CD4-positive, alpha-beta T cell treated with Interleukin-12 subunit alpha and Interleukin-12 subunit beta, for 1 hour (primary cell): ENCODE data around the gene H19.

Experiments used
- DNase-seq: peaks from one replicate; pipeline ENCODE4 v3.0.0-alpha.2; 2020

Gene H19

GRCh38 chr11:1982873-1983600, 14.6 kb downstream of the H19 start:
- DNase-seq: no peak

DNA sequence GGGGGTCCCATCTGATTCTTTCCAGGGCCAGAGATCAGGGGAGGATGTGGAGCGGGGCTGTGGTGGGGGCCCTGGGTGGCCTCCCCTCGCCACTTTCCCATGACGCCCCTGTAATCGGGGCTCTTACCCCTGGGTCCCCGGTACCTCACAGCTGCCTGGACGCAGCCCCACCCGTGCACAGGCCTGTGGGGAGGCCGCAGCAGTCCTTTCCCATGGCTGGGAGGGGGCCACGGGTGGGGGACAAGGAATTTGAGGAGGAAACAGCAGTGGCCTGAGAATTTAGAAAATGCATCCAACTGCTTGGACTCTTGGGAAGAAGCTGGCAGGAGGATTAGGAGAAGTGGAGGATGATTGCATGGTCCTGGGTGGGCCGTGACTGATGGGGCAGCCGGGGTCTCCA, 18.0 kb downstream of the H19 start:
- DNase-seq: no peak

- DNase-seq: no peak
These were observed 18.7 kb downstream of the H19 start for GRCh38 chr11:1978720-1979473.

- DNase-seq: no peak
These were observed 22.5 kb downstream of the H19 start for GRCh38 chr11:1975185-1975584.

DNA sequence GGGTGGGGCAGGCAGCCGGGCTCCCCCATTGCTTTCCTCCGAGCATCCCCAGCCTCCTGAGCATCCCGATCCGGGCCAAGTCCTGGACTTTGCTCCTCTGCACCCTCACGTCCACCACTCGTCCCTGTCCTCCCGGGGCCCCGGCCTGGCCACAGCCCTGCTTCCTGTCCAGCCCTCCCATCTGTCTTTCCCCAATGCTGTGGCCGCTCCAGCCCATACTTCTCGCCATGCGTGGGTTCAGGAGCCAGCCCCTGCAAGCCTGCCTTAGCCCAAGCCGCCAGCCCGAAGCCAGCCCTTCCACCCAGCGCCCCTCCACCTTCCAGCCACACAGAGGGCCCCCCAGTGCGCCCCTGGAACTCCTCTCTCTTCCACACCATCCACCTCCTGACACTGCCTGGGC, 26.7 kb downstream of the H19 start:
- DNase-seq: no peak

DNA sequence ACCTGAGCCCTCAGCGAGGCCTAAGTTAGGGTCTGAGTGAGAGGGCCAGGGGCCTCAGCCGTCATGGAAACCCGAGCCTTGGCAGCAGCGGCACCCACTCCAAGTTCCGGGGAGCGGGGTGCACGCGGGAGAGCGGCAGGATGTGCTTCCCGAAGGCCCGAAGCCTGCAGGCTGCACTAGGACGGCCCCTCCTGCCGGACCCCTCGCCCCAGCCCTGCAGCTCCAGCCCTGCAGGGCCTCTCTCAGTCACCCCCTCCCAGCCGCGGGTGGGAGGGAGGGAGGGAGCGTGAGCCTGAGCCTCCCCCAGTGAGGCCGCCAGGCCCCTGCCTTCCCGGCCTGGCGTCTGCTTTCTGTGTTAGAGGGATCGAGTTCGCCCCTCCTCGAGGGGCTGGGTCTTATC, 27.9 kb downstream of the H19 start:
- no peak for DNase-seq

- DNase-seq: no peak
These were observed 28.6 kb downstream of the H19 start for GRCh38 chr11:1969035-1969434.

- no peak for DNase-seq
These were observed 29.1 kb downstream of the H19 start for GRCh38 chr11:1968454-1969002.

DNA sequence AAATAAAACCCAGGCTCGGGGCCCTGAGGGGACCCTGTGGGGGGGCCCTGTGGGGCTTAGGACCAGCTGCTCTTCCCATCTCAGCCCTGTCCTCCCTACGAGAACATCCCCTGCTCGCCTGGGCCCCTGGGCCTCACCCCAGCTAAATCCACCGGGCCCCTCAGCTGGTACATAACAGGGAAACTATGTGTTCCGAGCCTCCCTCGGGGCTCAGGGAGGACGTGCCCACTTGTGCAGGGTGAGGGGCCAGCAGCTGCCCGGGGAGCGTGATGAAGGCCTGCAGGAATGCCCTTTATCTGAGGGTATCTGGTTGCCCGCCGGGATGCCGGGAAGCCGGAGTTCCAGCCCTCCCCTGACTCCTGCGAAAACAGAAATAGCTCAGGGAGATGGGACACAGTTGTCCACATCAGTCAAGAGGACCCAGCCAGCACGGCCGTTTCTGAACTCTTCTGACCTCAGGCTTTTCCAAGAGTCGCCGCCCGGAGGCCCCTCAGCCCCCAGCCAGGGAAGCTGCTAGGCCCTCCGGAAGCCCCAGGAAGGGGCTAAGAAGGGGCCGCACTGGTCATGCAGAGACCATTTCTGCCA, 29.9 kb downstream of the H19 start:
- DNase-seq: no peak

- no peak for DNase-seq
These were observed 31.1 kb downstream of the H19 start for GRCh38 chr11:1966531-1966930.

DNA sequence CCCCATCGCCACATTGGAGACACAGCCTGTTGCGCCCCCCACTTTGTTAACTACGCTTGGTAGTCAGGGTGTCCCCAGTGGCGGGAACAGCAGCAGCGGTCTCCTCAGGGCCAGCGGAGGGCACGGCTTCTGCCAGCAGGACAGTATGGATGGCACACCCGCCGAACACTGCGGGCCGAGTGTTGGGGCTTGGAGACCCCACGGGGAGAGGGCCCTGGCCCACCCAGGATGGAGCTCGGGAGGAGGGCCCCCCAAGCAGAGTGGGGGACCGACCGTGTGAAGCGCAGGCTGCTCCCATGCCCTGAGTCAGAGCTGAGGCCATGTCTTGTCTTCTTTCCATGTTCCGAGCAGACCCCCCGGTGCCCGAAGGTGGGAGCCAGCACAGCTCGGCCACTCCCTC, 32.7 kb downstream of the H19 start:
- no peak for DNase-seq

GRCh38 chr11:1964348-1964747, 33.3 kb downstream of the H19 start:
- no peak for DNase-seq

GRCh38 chr11:1963864-1964263, 33.8 kb downstream of the H19 start:
- DNase-seq: no peak

DNA sequence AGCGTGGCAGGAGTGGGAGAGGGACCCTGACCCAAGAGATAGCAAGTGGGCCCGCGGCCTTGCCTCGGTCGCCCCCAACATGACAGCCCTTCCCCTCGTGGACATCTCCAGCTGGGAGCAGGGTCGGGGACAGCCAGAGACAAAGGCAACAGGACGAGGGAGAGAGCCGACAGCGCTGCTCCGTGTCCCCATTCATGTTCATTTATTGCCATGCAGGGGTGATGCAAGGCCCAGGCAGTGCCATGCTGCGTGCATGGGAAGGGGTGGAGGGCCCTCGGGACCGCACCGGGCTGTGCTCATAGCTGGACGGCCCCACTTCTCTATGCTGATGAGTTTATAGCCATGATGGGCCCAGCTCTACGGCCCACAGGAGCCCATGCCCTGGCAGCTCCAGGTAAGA, 37.9 kb downstream of the H19 start:
- DNase-seq: no peak

DNA sequence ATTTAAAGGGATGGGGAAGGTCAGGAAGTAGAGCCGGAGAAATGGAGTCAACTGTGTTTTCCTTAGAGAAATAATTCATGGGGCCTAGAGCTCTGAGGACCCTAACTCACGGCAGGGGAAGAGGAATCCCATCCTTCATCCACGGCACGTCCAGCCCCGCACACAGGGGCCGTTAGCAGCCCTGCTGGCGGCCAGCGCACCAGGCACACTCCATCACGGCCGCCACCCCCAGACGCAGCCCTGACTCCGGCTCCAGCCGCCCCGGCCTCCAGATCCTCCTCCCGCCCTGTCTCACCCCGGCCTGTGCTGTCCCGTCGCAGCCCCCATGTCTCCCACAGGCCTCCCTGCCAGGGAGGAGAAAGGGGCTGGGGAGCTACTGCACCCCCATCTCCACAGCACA, 39.3 kb downstream of the H19 start:
- DNase-seq: no peak

GRCh38 chr11:1953489-1954266, 44.0 kb downstream of the H19 start:
- DNase-seq: no peak

DNA sequence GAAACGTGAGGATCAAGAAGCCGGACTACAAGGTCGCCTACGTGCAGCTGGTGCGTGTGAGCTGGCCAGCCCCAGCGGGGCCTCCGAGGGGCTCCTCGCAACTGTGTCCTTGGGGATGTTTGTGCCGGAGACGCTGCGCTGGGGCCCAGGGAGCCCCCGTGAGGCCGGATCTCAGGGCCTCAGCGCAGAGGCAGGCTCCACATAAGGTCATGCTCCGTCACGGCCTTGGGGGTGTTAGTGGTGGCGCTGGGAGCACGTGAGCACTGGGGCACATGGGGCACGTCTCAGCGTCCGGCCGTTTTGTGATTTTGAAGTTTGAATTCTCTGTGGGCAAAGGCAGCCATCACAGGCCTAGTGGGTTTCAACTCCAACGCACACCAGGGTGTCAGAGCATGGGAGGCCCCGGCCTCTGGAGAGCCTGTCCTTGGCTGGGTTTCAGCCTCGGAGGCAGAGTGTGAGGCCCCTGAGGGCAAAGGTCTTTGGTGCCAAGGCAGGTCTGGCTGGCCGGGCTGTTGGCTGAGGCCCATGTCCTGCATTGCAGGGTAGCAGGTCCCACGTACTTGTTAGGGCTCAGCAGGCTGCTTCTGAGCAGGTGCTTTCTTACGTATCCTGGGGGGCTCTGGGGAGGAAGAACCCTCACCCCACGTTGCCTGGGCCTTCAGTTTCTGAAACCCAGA, 44.7 kb downstream of the H19 start:
- DNase-seq: no peak

- no peak for DNase-seq
These were observed 47.7 kb downstream of the H19 start for GRCh38 chr11:1949922-1950321.

DNA sequence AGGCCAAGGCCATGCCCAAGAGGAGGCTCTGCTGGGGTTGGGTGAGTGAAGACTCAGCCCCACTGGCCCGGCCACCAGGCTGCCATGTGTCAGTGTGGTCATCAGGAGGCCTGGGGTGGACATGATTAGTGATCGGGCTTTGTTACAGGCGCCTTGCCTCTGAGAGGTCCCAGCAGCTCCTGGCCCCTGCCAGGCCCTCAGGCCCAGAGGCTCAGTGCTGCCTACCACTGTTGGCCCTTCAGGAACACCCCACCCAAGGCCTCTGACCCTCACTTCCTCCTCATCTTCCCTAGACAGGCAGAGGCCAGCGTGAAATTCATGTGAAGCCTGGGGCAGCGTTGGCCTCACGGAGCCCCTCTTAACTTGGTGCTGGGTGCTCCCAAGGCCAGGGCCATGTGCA, 48.3 kb downstream of the H19 start:
- no peak for DNase-seq

- no peak for DNase-seq
These were observed 49.3 kb downstream of the H19 start for GRCh38 chr11:1948389-1948788.

GRCh38 chr11:1947592-1948237, 49.9 kb downstream of the H19 start:
- DNase-seq: no peak
